Fibroblast of lung (primary cell): ENCODE measurements around the gene CCT5. TPM values are rescaled to one million over a fixed set of nuclear protein-coding genes. Genes with fewer than 3 reads are reported as not detected.
"Not testable (repeated sequence)": the region's sequence is repeated elsewhere in the genome, so short reads cannot be mapped to it uniquely, and the experiment has no call there.

Experiments
- DNase-seq, 2 donors: peaks; one replicate each; pipeline versions ENCODE4 v3.0.0 to v3.0.0-alpha.2; 2010; ENCODE audit warnings: low read depth in 2 of 2
- H2AFZ ChIP-seq: 2 replicates; pipeline ENCODE4 v1.5.1; 2012; ENCODE audit warnings: low read length, control low read depth, inconsistent platforms
- H3K27ac ChIP-seq: 2 replicates; pipeline ENCODE4 v1.5.1; 2011; ENCODE audit warnings: low read length, control low read depth; ENCODE audit not compliant: insufficient read depth
- H3K27me3 ChIP-seq: 2 replicates; pipeline ENCODE4 v1.5.1; 2011; ENCODE audit warnings: mild to moderate bottlenecking, low read length; ENCODE audit not compliant: control insufficient read depth, insufficient read depth
- H3K36me3 ChIP-seq: 2 replicates; pipeline ENCODE4 v1.5.1; 2011; ENCODE audit warnings: low read length; ENCODE audit not compliant: control insufficient read depth, insufficient read depth
- H3K4me1 ChIP-seq: 2 replicates; pipeline ENCODE4 v1.5.1; 2011; ENCODE audit warnings: low read length; ENCODE audit not compliant: control insufficient read depth, insufficient read depth; ENCODE audit errors: extremely low read depth
- H3K4me2 ChIP-seq: 2 replicates; pipeline ENCODE4 v1.5.1; 2011; ENCODE audit warnings: low read length, control low read depth; ENCODE audit not compliant: insufficient read depth; ENCODE audit errors: extremely low read depth
- H3K4me3 ChIP-seq, 4 experiments: fragments of 200-600 bp in 1 of 4; sonication (generic) in 1 of 4; replicated peaks in 1 of 4; 2 replicates each; pipeline ENCODE4 v1.5.1; 2011 to 2016; ENCODE audit warnings: low read length in 4 of 4, low read depth in 3 of 4, mild to moderate bottlenecking in 3 of 4, control low read depth in 2 of 4, inconsistent platforms in 1 of 4, mixed read lengths in 1 of 4; ENCODE audit not compliant: insufficient read depth in 1 of 4; ENCODE audit errors: control extremely low read depth in 1 of 4
- H3K79me2 ChIP-seq: 2 replicates; pipeline ENCODE4 v1.5.1; 2012; ENCODE audit warnings: mild to moderate bottlenecking, low read length, inconsistent platforms; ENCODE audit not compliant: control insufficient read depth, insufficient read depth
- H3K9ac ChIP-seq: 2 replicates; pipeline ENCODE4 v1.5.1; 2011; ENCODE audit warnings: mild to moderate bottlenecking, low read length, control low read depth; ENCODE audit not compliant: insufficient read depth
- H3K9me3 ChIP-seq: 2 replicates; pipeline ENCODE4 v1.5.1; 2012; ENCODE audit warnings: low read depth, low read length; ENCODE audit not compliant: control insufficient read depth, insufficient read depth
- H4K20me1 ChIP-seq: 2 replicates; pipeline ENCODE4 v1.5.1; 2011; ENCODE audit warnings: low read length; ENCODE audit not compliant: control insufficient read depth, insufficient read depth; ENCODE audit errors: extremely low read depth
- CTCF ChIP-seq, 2 donors: IDR thresholded peaks in 1 of 2; conservative IDR thresholded peaks in 1 of 2; 1 replicate in 1 of 2; 2 replicates in 1 of 2; pipeline ENCODE4 v1.5.1; 2011 to 2012; ENCODE audit warnings: low read length in 2 of 2, control low read depth in 1 of 2, inconsistent platforms in 1 of 2, low read depth in 1 of 2, mild to moderate bottlenecking in 1 of 2
- EZH2 ChIP-seq: IDR thresholded peaks from 2 replicates; pipeline ENCODE4 v1.5.1; 2012; ENCODE audit warnings: low read length, control low read depth, mild to moderate bottlenecking; ENCODE audit errors: missing control alignments
- polyA plus RNA-seq, 2 donors: library from polyadenylated mRNA; depleted of rRNA in 1 of 2; stranded (reverse) in 1 of 2; unstranded in 1 of 2; fragments of >200 nt; gene quantifications; 2 replicates each; pipeline ENCODE4 v1.2.1, GENCODE V29; 2011 to 2012; ENCODE audit warnings: missing spikeins in 1 of 2
- total RNA-seq: library from RNA; depleted of rRNA; stranded (reverse); fragments of >200 nt; gene quantifications from 2 replicates; pipeline ENCODE4 v1.2.1, GENCODE V29; 2014

Gene CCT5
- total and polyA plus RNA-seq, 2 donors (not counting 1 experiment from before 2014, with no cell fraction given), result 341 to 406 TPM

DNA sequence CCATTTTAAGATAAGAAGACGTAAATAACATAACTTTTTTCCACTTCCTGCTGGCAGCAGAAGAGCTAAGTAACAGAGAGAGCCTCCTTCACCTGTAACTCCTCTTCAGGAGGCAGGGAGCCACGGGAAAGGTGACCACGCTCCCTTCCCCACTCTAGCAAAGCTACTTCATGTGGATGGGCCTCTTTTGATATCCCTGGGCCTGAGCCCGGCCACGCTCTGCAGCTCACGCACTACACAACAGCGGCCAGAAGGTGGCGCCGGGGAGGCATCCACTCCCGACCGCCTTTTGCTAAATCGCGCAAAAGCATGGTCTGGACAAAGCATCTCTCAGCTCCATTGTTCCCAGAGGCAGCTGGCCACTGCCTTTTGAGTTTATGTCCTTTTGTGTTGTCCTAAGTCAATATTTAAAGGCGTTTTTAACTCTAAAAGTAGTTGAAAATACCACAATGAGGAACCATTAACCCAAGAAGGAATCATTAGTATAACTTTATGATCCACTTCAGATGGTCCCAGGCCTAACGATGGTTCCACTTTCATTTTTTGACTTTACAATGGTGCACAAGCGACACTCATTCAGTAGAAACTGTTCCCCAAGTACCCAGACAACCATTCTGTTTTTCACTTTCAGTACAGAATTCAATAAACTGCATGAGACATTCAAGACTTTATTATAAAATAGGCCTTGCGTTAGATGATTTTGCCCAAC, 34.0 kb downstream of the CCT5 start:
- Histone ChIP-seq H3K36me3 (no peaks in the 10 kb centered on the region), H3K27ac (no peak overlapping the region), H3K4me2 (no peak overlapping the region), H2AFZ (no peak overlapping the region), H3K79me2 (no peaks in the 10 kb centered on the region), H3K9me3 (no peaks in the 10 kb centered on the region), H3K9ac (no peak overlapping the region), H3K27me3 (no peaks in the 10 kb centered on the region), H4K20me1 (no peaks in the 10 kb centered on the region), H3K4me1 (no peaks in the 10 kb centered on the region), H3K4me3 (no peak overlapping the region)
- peak; percentile 54 to 78 for DNase-seq
- peak; percentile 95 for TF ChIP-seq CTCF (conservative IDR thresholded peaks at IDR 0.05 in 1 of 2, IDR thresholded peaks at IDR 0.05 in 1 of 2; ENCODE audit: low read depth in 1 of 2, low read length in 2 of 2)
- TF ChIP-seq EZH2, result no peak

DNA sequence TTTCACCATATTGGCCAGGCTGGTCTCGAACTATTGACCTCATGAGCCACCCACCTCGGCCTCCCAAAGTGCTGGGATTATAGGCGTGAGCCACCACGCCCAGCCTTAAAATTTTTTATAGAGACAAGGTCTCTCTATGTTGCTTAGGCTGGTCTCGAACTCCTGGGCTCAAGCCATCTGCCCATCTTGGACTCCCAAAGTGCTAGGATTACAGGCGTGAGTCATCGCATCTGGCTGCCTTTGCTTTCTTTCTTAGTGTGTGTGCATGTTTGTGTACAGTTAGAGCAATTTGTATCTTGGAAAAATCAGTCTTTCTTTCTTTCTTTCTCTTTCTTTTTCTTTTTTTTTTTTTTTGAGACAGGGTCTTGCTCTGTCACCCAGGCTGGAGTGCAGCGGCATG, 35.3 kb downstream of the CCT5 start:
- not testable (repeated sequence) for H3K9me3 ChIP-seq, H3K9ac ChIP-seq, H4K20me1 ChIP-seq, H3K4me2 ChIP-seq, H3K27ac ChIP-seq, H3K4me3 ChIP-seq, H3K79me2 ChIP-seq, H3K4me1 ChIP-seq, H3K27me3 ChIP-seq, H3K36me3 ChIP-seq, H2AFZ ChIP-seq
- peak in 1 of 2 donors; percentile 68 for DNase-seq

DNA sequence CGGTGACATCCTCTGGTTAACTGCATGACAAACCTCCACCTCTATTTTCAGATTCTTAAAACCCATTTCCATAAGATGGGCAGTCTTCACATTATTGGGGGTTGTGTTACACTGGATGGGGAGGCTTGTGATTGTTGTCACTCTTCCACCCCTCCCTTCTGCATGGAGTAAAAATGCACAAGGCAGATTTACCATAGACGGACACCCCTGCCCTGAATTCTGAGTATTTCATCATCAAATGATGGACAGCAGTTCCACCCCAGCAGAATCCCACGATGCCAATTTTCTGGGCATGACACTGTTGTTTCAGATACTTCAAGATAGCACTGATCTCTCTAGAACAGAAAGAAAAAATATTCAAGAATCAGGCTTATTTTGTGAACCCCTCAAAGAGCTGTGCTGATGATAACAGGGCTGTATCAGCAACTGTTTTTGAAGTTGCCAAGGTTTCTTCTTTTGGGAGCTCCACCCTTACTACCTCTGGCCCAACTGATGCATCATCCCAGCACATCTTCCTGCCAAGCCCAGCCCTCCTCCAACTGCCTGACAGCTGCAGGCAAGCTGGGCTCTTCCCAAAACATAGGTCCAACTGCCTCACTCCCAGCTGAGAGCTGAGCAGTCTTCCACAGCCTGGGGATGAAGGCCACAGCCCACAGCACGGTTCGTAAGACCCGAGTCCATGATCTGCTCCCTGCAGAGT, 36.2 kb downstream of the CCT5 start:
- H3K36me3 ChIP-seq, result no peaks in the 10 kb centered on the region
- H3K4me2 ChIP-seq, result no peak overlapping the region
- no peaks in the 10 kb centered on the region for H3K9me3 ChIP-seq
- TF ChIP-seq EZH2 (no peak), CTCF (conservative IDR thresholded peaks at IDR 0.05 in 1 of 2, IDR thresholded peaks at IDR 0.05 in 1 of 2; ENCODE audit: low read depth in 1 of 2, low read length in 2 of 2) (no peak)
- DNase-seq, result peak in 1 of 2 donors; percentile 47
- H3K79me2 ChIP-seq, result no peaks in the 10 kb centered on the region
- H3K9ac ChIP-seq, result no peak overlapping the region
- no peak overlapping the region for H3K4me3 ChIP-seq
- H3K27me3 ChIP-seq, result no peaks in the 10 kb centered on the region
- H3K4me1 ChIP-seq, result no peaks in the 10 kb centered on the region
- H4K20me1 ChIP-seq, result no peaks in the 10 kb centered on the region
- no peak overlapping the region for H3K27ac ChIP-seq
- no peak overlapping the region for H2AFZ ChIP-seq
